ENCODE results near the gene RUNX1. TPM values are rescaled to one million over a fixed set of nuclear protein-coding genes. Genes with fewer than 3 reads are reported as not detected.
A peak's percentile ranks its signal among the peaks of the same experiment; 100 is the strongest.

RUNX1 gene
- total and polyA plus RNA-seq, 5 experiments from 2014 or later, result 13.1 to 69.0 (median 22.6) TPM

DNA sequence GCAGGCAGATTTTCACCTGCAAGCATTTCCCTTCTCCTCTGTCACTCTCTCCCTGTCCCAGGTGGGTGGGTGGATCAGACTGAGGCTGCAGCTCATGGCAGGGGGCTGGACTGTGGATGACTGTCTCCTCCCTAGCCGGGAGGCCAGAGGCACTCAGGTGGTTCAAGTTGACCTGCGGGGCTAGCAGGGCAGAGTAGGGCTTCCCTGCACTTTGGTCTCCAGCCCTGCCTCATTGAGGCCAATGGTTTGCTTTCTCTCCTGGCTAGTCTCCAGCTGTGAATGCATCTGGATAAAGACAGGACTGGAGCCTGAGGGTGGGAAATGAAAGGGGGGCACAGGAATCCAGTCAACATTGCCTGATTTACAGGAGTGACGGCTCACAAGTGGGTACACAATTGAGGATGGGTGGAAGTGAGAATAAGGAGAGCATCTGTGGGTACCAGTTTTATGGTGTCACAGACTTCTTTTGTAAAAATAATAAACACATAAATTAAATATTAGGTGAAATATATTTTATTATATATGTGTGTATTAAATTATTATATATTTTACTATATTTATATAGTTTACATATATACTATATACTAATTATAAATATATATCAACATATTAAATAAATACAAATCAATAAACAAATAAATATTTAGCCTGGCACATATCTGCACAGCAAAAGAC lies 25.6 kb downstream of the RUNX1 start:
- no peak for DNase-seq
- Mint-ChIP-seq H3K9me3 (no peaks in the 10 kb centered on the region), H3K27ac (peak overlapping the region in 8 of 10 donors; percentile 26 to 88 (median 74)), H3K4me3 (peak overlapping the region in 3 of 10 donors; percentile 29 to 48 (median 33)), H3K27me3 (no peaks in the 10 kb centered on the region), H3K4me1 (peaks cover 52 to 93% (median 92%) of the 10 kb centered on the region in 4 donors), H3K36me3 (peaks cover 0 to 15% (median 3%) of the 10 kb centered on the region in 3 donors)
- POLR2A ChIA-PET, result no interaction called here
- no peak for ATAC-seq

GRCh38 chr21:35021546-35021945 lies 27.6 kb downstream of the RUNX1 start:
- Mint-ChIP-seq H3K36me3 (peaks cover 0 to 18% (median 9%) of the 10 kb centered on the region in 3 donors), H3K4me1 (peaks cover 43 to 92% (median 91%) of the 10 kb centered on the region in 4 donors), H3K27me3 (no peaks in the 10 kb centered on the region), H3K4me3 (peak overlapping the region in 9 of 10 donors; percentile 40 to 84 (median 69)), H3K9me3 (no peaks in the 10 kb centered on the region), H3K27ac (peak overlapping the region; percentile 60 to 96 (median 84))
- POLR2A ChIA-PET, result interaction anchor here (1.0 to 2.4 kb wide), 8 partner anchors 11 to 134 kb away, joined by 3 to 8 read pairs (median 4); no protein-coding TSS in a partner anchor
- DNase-seq (no peak), ATAC-seq (no peak)

GRCh38 chr21:35020902-35021301 lies 28.2 kb downstream of the RUNX1 start:
- Mint-ChIP-seq H3K9me3 (no peaks in the 10 kb centered on the region), H3K36me3 (peaks cover 0 to 18% (median 9%) of the 10 kb centered on the region in 3 donors), H3K27me3 (no peaks in the 10 kb centered on the region), H3K4me3 (peak overlapping the region in 7 of 10 donors; percentile 3 to 58 (median 30)), H3K4me1 (peaks cover 45 to 94% (median 91%) of the 10 kb centered on the region in 4 donors), H3K27ac (peak overlapping the region in 9 of 10 donors; percentile 35 to 91 (median 72))
- POLR2A ChIA-PET, result interaction anchor here (1.1 to 2.4 kb wide), 6 partner anchors 23 to 133 kb away, joined by 3 to 8 read pairs (median 4); no protein-coding TSS in a partner anchor
- no peak for ATAC-seq
- no peak for DNase-seq

DNA sequence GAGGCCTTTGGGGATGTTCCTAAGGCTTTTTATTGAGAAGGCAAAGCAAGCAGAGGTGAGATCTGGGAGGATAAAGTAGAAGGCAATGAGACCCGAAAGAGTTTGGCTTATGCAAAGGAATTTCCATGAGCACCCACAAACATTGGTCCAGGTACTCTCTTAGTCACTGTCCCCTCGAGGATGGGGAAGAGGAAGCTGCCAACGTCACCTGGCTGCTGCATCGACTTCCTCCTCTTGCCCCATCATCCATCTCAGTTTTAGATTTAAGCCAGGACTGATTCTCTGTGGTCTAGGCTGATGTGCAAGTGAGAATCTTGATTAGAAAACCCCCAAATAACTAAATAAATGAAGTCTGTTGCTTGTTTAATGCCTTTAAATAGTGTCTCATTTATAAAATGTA lies 28.7 kb downstream of the RUNX1 start:
- Mint-ChIP-seq H3K4me1 (peaks cover 44 to 94% (median 91%) of the 10 kb centered on the region in 4 donors), H3K4me3 (peak overlapping the region in 7 of 10 donors; percentile 1 to 34 (median 10)), H3K9me3 (no peaks in the 10 kb centered on the region), H3K36me3 (peaks cover 0 to 18% (median 9%) of the 10 kb centered on the region in 3 donors), H3K27me3 (no peaks in the 10 kb centered on the region), H3K27ac (peak overlapping the region in 9 of 10 donors; percentile 50 to 91 (median 75))
- DNase-seq (peak in 1 of 10 donors; percentile 31), ATAC-seq (peak; percentile 36 to 44)
- POLR2A ChIA-PET, result interaction anchor here (1.3 to 2.4 kb wide), 3 partner anchors 28 to 46 kb away, joined by 3 to 8 read pairs (median 4); no protein-coding TSS in a partner anchor

- no peaks in the 10 kb centered on the region for H3K27me3 Mint-ChIP-seq
- peak overlapping the region in 6 of 10 donors; percentile 25 to 78 (median 68) for H3K27ac Mint-ChIP-seq
- POLR2A ChIA-PET, result interaction anchor here (1.4 kb wide), 1 partner anchor 32 kb away, joined by 4 read pairs; no protein-coding TSS in a partner anchor
- H3K36me3 Mint-ChIP-seq, result peaks cover 0 to 18% (median 9%) of the 10 kb centered on the region in 3 donors
- DNase-seq, result no peak
- ATAC-seq, result no peak
- H3K9me3 Mint-ChIP-seq, result no peaks in the 10 kb centered on the region
- H3K4me3 Mint-ChIP-seq, result no peak overlapping the region
- peaks cover 44 to 94% (median 91%) of the 10 kb centered on the region in 4 donors for H3K4me1 Mint-ChIP-seq
Measured at GRCh38 chr21:35019631-35020032, 29.5 kb downstream of the RUNX1 start.

GRCh38 chr21:35017256-35017655 lies 31.8 kb downstream of the RUNX1 start:
- Mint-ChIP-seq H3K4me1 (peaks cover 42 to 94% (median 90%) of the 10 kb centered on the region in 4 donors), H3K27me3 (no peaks in the 10 kb centered on the region), H3K9me3 (no peaks in the 10 kb centered on the region), H3K27ac (peak overlapping the region in 9 of 10 donors; percentile 9 to 75 (median 57)), H3K36me3 (peaks cover 0 to 17% (median 9%) of the 10 kb centered on the region in 3 donors), H3K4me3 (no peak overlapping the region)
- ATAC-seq, result no peak
- no peak for DNase-seq
- POLR2A ChIA-PET, result interaction anchor here (0.7 kb wide), 1 partner anchor 9 kb away, joined by 3 read pairs; no protein-coding TSS in a partner anchor

DNA sequence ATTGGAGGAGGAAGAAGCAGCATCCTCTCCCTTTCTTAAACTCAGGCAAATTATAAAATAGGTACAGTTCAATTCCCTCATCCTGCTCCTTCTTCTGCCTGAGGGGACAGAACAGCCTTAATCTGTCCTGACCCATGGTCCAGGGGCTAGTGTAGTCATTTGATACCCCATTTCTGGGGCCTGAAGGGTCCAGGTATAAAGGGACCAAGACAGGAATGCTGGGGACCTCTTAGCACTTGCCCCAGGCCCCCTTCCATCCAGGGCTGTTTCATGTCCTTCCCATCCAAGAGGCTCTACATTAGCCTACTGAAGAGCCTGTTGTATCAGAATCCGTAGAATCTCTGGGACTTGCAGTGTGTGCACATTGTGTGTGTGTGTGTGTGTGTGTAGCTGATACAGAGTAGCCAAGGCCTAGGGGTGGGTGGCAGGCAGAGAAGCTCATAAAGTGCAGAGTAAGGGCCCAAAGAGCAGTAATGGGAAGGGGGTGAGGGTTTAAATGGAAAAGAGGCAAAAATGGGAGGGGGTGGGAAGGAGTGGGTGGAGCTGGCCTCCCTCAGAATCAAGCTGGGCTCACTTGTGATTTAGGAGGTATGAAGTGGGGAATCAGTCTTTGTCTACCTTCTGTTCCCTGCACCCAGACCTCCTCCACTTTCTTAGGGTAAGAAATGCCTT lies 32.4 kb downstream of the RUNX1 start:
- Mint-ChIP-seq H3K27ac (peak overlapping the region; percentile 10 to 92 (median 63)), H3K36me3 (peaks cover 0 to 17% (median 9%) of the 10 kb centered on the region in 3 donors), H3K27me3 (no peaks in the 10 kb centered on the region), H3K9me3 (no peaks in the 10 kb centered on the region), H3K4me1 (peaks cover 39 to 94% (median 90%) of the 10 kb centered on the region in 4 donors), H3K4me3 (no peak overlapping the region)
- POLR2A ChIA-PET, result interaction anchor here (0.7 kb wide), 1 partner anchor 10 kb away, joined by 3 read pairs; no protein-coding TSS in a partner anchor
- ATAC-seq (no peak), DNase-seq (no peak)

DNA sequence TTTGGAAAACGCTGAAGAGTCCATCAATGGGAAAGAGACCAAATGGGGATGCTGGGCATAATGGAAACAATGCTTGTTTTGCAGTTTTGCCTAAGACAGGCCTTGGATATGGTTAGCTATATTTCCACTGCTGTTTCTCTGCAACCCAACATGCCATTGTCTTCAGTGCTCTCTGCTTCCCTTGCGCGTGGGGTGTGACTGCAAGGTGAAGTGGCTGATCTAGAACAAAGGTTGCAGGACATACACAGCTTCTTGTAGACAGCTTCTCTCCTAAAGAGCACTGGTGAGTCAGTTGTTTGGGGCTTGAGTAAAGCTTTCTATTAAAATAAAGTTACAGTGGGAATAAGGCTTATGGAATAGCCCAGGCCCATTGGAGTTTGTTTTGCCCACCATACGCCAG lies 33.0 kb downstream of the RUNX1 start:
- Mint-ChIP-seq H3K36me3 (peaks cover 0 to 16% (median 9%) of the 10 kb centered on the region in 3 donors), H3K4me3 (peak overlapping the region in 1 of 10 donors; percentile 3), H3K9me3 (no peaks in the 10 kb centered on the region), H3K27me3 (no peaks in the 10 kb centered on the region), H3K27ac (peak overlapping the region; percentile 4 to 92 (median 62)), H3K4me1 (peaks cover 37 to 94% (median 90%) of the 10 kb centered on the region in 4 donors)
- DNase-seq, result no peak
- POLR2A ChIA-PET, result interaction anchor here (0.8 kb wide), 1 partner anchor 11 kb away, joined by 3 read pairs; no protein-coding TSS in a partner anchor
- no peak for ATAC-seq

DNA sequence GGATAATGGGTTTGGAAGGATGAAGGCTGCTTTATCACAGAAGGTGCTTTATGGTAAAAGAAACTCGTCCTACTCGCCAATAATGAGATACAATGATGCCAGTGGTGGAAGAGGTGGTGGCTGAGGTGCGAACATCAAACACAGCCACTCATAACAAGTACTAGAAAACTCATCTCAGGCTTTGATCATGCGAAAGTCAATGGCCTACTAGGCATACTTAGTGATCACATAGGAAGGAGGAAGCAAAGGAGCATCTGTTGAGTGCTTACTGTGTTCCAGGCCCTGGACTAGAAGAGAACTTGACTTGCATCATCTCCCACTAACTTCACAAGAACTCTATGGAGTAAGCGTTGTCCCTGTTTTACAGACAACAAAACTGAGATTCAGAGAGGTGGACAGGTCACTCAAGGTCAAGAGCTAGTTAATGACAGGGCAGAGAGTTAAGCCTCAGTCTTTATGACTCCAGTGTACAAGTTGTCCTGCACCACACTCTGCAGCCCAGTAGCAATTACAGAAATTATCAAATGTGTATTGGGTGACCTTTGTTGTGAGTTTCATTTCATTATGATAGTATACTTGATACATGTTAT lies 33.6 kb downstream of the RUNX1 start:
- POLR2A ChIA-PET, result interaction anchor here (0.8 to 1.5 kb wide), 4 partner anchors 11 to 32 kb away, joined by 3 to 6 read pairs (median 4); no protein-coding TSS in a partner anchor
- H3K27ac Mint-ChIP-seq, result peak overlapping the region in 8 of 10 donors; percentile 10 to 89 (median 61)
- no peaks in the 10 kb centered on the region for H3K9me3 Mint-ChIP-seq
- peaks cover 0 to 13% (median 11%) of the 10 kb centered on the region in 3 donors for H3K36me3 Mint-ChIP-seq
- peak overlapping the region in 7 of 10 donors; percentile 0 to 42 (median 10) for H3K4me3 Mint-ChIP-seq
- DNase-seq (peak in 3 of 10 donors; percentile 11 to 73 (median 22)), ATAC-seq (peak; percentile 30 to 65)
- H3K4me1 Mint-ChIP-seq, result peaks cover 41 to 94% (median 90%) of the 10 kb centered on the region in 4 donors
- no peaks in the 10 kb centered on the region for H3K27me3 Mint-ChIP-seq

DNA sequence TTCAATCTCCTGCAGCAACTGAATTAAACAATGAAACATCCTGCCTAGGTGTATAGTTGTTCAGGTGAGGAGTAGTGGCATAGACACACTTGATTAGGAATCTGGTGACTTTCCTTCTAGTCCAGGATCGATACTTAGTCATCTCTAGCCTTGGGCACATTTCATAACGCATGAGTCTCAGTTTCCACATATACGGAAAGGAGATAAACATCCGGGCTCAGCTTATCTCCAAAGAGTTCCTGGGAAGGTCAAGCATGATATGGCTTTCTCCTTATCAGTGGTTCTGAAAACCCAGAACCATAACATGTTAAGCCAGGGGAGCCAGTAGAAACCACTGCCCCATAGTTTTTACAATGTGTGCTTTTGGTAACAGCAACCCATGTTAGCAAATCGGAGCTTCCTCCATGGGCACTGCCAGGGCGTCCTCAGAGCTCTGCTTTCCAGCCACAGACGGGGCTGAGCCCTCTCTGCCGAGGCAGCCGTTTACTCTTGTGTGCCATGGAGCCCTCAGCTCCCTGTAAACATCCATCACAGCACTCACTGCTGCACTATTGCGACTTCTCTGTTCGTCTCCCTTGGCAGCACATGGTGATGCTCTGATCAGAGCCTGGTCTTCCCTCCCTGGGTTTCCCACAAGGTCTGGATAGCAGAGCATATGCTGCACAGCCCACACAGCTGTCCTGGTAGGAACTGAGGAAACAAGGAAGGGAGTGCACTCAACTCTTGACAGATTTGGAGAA lies 34.6 kb downstream of the RUNX1 start:
- Mint-ChIP-seq H3K36me3 (peaks cover 0 to 15% (median 8%) of the 10 kb centered on the region in 3 donors), H3K9me3 (no peaks in the 10 kb centered on the region), H3K4me1 (peaks cover 40 to 95% (median 91%) of the 10 kb centered on the region in 4 donors), H3K27me3 (no peaks in the 10 kb centered on the region), H3K4me3 (peak overlapping the region in 6 of 10 donors; percentile 4 to 55 (median 38)), H3K27ac (peak overlapping the region; percentile 1 to 92 (median 68))
- peak; percentile 29 to 49 for ATAC-seq
- no peak for DNase-seq
- POLR2A ChIA-PET, result interaction anchor here (0.7 to 1.5 kb wide), 5 partner anchors 11 to 38 kb away, joined by 3 to 9 read pairs (median 4); no protein-coding TSS in a partner anchor

DNA sequence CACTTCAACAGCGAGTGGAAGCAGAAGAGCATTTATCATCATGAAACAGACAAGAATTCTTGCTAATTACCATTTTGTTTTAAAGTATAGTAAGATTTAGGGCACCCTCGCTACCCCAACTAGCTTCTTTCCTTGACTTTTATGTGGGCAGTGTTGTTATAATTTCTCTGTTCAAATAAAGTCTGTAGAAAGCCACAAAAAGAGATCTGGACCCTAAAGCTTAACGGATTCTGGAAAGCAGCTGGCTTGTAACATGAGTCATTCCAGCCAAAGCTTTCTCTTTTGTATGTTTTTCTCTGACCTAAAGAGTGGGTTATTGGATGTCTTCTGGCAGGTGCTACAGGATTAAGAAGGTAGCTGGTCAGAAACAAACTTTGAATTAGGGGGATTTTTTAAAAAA lies 37.4 kb downstream of the RUNX1 start:
- no peak for DNase-seq
- POLR2A ChIA-PET, result interaction anchor here (1.1 to 1.3 kb wide), 4 partner anchors 11 to 37 kb away, joined by 4 to 8 read pairs (median 4); no protein-coding TSS in a partner anchor
- peaks cover 0 to 22% (median 2%) of the 10 kb centered on the region in 3 donors for H3K36me3 Mint-ChIP-seq
- peaks cover 48 to 94% (median 92%) of the 10 kb centered on the region in 4 donors for H3K4me1 Mint-ChIP-seq
- peak; percentile 48 to 68 for ATAC-seq
- no peaks in the 10 kb centered on the region for H3K27me3 Mint-ChIP-seq
- peak overlapping the region; percentile 7 to 80 (median 66) for H3K4me3 Mint-ChIP-seq
- peak overlapping the region in 9 of 10 donors; percentile 11 to 90 (median 67) for H3K27ac Mint-ChIP-seq
- no peaks in the 10 kb centered on the region for H3K9me3 Mint-ChIP-seq

All from naive thymus-derived CD8-positive, alpha-beta T cell (primary cell).